Cardiac muscle cell (in vitro differentiated cells and primary cell): ENCODE results near the gene ACRBP. TPM values are rescaled to one million over a fixed set of nuclear protein-coding genes. Genes with fewer than 3 reads are reported as not detected.

Experiments used
- DNase-seq, 2 donors: peaks; one replicate each; pipeline versions ENCODE4 v3.0.0 to v3.0.0-alpha.2; 2010 to 2017; ENCODE audit warnings: low read depth in 1 of 2, low spot score in 1 of 2
- H3K27ac ChIP-seq: fragments of 200-600 bp; sonication (generic); 2 replicates; pipeline ENCODE4 v1.5.1; 2016
- H3K27me3 ChIP-seq: fragments of 200-600 bp; sonication (generic); 2 replicates; pipeline ENCODE4 v1.6.0; 2016; ENCODE audit warnings: control low read depth
- H3K36me3 ChIP-seq: fragments of 200-600 bp; sonication (generic); 2 replicates; pipeline ENCODE4 v1.5.1; 2016; ENCODE audit warnings: control low read depth
- H3K4me1 ChIP-seq: fragments of 200-600 bp; sonication (generic); 2 replicates; pipeline ENCODE4 v1.8.1; 2017; ENCODE audit warnings: low read depth, mild to moderate bottlenecking, mixed run types
- H3K4me3 ChIP-seq: fragments of 200-600 bp; sonication (generic); 2 replicates; pipeline ENCODE4 v1.5.1; 2016; ENCODE audit warnings: mild to moderate bottlenecking
- H3K9me3 ChIP-seq: fragments of 200-600 bp; sonication (generic); 2 replicates; pipeline ENCODE4 v1.5.1; 2017; ENCODE audit warnings: low read depth, mild to moderate bottlenecking, control low read depth
- CTCF ChIP-seq: IDR thresholded peaks from 2 replicates; pipeline ENCODE4 v1.5.1; 2012; ENCODE audit warnings: low read depth, mild to moderate bottlenecking, low read length
- polyA plus RNA-seq: library from polyadenylated mRNA; unstranded; fragments of >200 nt; fragmentation: Nextera tagmentation; extraction: Ambion mirVana; gene quantifications from 2 replicates; pipeline ENCODE4 v1.2.1, GENCODE V29; 2016
- total RNA-seq: library from RNA; depleted of rRNA; stranded (reverse); fragments of >200 nt; gene quantifications from 2 replicates; pipeline ENCODE4 v1.2.3, GENCODE V29; 2016

The ACRBP gene
- total and polyA plus RNA-seq, 2 experiments from 2014 or later: 2.6 to 2.8 TPM

GRCh38 chr12:6641131-6641530, 6.1 kb downstream of the ACRBP start:
- Histone ChIP-seq H3K9me3 (no peaks in the 10 kb centered on the region), H3K4me3 (no peak overlapping the region), H3K36me3 (no peaks in the 10 kb centered on the region), H3K27me3 (no peaks in the 10 kb centered on the region), H3K4me1 (no peaks in the 10 kb centered on the region), H3K27ac (no peak overlapping the region)
- DNase-seq: no peak
- TF ChIP-seq CTCF: no peak

GRCh38 chr12:6640497-6640896, 6.7 kb downstream of the ACRBP start:
- H3K9me3 ChIP-seq: no peaks in the 10 kb centered on the region
- H3K4me3 ChIP-seq: no peak overlapping the region
- no peak for TF ChIP-seq CTCF
- no peaks in the 10 kb centered on the region for H3K27me3 ChIP-seq
- H3K4me1 ChIP-seq: no peaks in the 10 kb centered on the region
- no peak for DNase-seq
- H3K27ac ChIP-seq: no peak overlapping the region
- no peaks in the 10 kb centered on the region for H3K36me3 ChIP-seq

DNA sequence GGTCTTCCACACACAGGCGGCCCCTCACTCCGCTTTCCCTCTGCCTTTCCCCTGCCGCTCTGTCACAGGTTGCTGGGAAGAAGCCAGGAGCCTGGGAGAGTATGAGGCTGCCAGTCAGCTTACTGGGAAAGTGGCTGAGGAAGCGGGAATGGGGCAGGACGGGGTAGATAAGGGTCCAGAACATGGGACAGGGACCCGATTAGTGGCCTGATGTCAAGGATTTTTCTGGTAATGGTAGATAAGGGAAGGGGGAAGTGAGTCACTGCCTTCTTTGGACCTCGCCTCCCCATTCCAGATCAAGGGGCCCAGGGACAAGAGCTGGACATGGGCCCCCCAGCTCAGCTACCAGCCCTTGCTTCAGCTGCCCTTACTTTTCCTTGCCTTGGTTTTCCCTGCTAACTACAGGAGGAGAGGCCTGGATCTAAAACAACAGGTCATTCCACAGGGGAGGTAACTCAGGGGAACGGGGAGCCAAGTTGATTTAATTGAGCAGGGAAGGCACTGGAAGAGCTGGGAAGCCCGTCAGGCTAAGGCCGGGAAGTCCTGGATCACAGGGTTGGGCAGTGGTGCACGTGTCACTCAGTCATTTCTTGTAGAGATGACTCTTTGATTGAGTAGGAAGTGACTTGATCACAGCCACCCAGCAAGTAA, 8.0 kb downstream of the ACRBP start:
- DNase-seq: no peak
- H3K27ac ChIP-seq: no peak overlapping the region
- no peaks in the 10 kb centered on the region for H3K4me1 ChIP-seq
- H3K36me3 ChIP-seq: no peaks in the 10 kb centered on the region
- no peak for TF ChIP-seq CTCF
- no peak overlapping the region for H3K4me3 ChIP-seq
- no peaks in the 10 kb centered on the region for H3K9me3 ChIP-seq
- H3K27me3 ChIP-seq: no peaks in the 10 kb centered on the region

DNA sequence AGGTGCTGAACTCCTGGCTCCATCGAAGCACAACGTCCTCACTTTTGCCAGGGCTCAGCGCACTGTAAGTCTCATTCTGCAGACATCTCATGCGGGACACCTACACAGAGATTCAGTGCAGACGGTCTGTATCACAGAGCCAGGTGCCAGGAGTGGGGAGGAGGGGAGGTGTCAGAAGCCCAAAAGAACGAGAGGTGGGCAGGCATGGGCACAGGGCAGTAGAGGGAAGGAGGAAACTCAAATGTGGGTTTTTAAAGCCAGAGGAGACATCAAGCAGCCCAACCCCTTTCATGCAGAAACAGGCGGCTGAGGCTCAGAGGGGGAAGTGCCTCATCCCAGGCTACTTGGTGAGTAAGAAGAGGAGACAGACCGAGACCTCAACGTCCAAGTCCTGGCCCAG, 8.9 kb downstream of the ACRBP start:
- no peaks in the 10 kb centered on the region for H3K27me3 ChIP-seq
- no peaks in the 10 kb centered on the region for H3K36me3 ChIP-seq
- no peak overlapping the region for H3K27ac ChIP-seq
- H3K4me3 ChIP-seq: no peak overlapping the region
- no peak for DNase-seq
- H3K9me3 ChIP-seq: no peaks in the 10 kb centered on the region
- no peaks in the 10 kb centered on the region for H3K4me1 ChIP-seq
- TF ChIP-seq CTCF: no peak

GRCh38 chr12:6635856-6636531, 11.2 kb downstream of the ACRBP start, which contains the start of gene LPAR5:
TSS of gene LPAR5 (minus strand) at chr12:6635959. CDS start at chr12:6621248, 14,711 bp downstream.
- DNase-seq: no peak
- no peaks in the 10 kb centered on the region for H3K36me3 ChIP-seq
- H3K4me1 ChIP-seq: no peaks in the 10 kb centered on the region
- TF ChIP-seq CTCF: no peak
- no peaks in the 10 kb centered on the region for H3K27me3 ChIP-seq
- no peak within 1 kb of the TSS for H3K27ac ChIP-seq
- no peak within 1 kb of the TSS for H3K4me3 ChIP-seq
- no peaks in the 10 kb centered on the region for H3K9me3 ChIP-seq
